Hepatic stellate cell (primary cell): Measurements from ENCODE around the gene CDC42.

Source experiments
- DNase-seq: peaks from one replicate; pipeline ENCODE4 v3.0.0; 2011; ENCODE audit warnings: low spot score

CDC42 gene

DNA sequence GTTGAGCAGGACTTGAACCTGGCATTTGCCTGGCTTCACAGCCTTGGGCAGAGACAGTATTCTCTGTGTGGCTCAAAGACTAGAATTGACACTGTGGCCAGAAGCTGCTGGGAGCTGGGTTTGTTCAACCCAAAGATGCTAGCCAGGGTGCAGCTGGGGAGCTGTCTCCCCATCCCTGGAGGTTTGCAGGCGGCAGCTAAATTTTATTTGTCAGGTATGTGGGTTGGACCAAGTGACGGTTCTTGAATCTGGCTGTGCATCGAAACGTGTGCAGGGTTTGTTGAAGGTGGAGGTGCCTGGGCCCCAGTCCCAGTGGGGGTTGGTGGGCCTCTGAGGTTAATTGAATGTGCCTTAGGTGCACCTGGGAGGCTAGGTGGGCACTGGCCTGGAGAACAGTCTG, 78.6 kb downstream of the CDC42 start:
- DNase-seq, result no peak

DNA sequence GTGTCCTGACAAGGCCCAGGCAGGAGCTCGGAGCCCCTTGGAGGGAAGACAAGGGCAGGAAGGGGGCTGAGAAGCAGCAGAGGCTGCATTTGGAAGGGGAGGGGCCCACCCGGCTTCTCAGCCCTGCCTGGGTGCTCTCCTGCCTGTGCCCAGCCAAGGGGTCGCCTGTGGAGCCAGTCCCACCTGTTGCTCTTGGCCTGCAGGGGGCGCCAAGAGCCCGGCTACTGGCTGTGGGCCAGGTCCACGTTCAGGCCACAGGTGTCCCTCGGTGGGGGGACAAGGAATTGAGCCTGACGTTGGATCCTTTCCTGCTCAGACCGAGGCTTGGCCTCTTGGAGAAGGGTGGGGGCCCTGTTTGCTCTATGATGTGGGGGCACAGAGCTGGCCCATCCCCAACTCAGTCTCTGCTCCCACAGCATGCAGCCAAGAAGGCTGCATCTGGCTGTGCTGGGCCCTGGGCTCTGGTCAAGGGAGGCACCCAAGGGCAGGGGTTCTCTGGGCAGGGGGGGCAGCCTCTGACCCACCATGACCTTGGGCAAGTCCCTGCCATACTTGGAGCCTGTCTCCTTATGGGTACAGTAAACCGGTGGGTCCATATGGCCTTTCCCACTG, 79.5 kb downstream of the CDC42 start:
- peak; percentile 46 for DNase-seq

DNA sequence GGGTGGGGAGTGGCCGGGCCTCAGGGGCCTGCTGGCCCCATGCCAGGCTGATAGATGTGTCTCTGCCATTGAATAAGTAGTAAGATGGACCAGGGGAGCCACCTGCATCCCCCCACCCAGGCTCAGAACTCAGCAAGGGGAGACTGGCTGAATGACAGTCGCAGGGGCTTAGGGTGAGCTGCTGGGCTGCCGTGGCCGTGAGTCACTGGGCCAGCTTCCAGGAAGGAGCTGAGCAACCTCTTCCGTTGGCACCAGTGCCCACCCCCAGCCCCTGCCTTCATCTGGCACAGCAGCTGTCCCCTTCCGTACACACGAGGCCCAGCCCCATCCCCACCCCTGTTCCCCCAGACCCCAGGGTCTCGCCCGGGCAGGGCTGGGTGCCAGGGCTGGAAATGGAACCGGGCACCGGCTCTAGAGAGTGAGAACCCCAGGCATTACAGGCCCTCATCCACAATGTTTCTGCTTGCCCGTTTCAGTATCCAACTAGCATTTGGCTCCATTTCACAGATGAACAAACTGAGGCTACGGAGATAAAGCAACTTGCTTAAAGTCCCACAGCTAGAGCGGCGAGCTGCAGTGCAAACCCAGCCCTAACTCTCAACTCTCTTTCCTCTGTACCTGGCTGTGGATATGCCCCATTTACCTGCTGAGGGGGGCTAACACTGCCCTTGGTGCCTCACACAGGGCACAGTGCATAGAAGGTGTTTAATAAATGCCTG, 80.2 kb downstream of the CDC42 start:
- DNase-seq, result peak; percentile 88

DNA sequence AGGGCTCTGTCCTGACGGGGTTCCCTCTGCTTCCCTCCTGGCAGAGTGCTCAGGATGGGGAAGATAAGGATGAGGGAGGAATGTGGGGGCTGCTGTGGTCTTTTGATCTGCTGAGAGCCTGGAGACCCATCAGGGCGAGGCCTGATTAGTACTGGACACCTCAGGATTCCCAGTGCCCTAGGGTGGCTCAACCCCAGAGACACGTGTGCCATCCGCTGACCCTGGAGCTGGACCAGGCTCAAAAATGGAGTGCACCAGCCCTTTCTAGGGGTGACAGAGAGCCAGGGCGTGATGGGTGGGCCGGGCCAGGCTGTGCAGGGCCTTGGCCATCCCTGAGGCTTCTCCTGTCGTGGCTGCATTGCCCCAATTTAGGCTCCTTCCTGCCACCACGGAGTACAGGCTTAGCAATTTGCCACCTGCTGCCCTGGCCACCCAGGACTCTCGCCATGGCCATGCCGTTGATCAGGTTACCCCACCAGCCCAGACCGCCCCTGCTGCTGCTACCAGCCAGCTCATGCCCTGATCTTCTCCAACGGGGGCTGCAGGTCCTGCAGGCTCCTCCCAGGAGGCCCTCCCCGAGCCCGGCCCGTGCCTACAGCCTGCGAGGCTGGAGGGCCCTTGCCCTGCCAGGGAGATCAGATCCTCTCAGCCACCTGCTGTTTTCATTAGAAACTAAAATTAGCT, 80.9 kb downstream of the CDC42 start:
- DNase-seq, result no peak

DNA sequence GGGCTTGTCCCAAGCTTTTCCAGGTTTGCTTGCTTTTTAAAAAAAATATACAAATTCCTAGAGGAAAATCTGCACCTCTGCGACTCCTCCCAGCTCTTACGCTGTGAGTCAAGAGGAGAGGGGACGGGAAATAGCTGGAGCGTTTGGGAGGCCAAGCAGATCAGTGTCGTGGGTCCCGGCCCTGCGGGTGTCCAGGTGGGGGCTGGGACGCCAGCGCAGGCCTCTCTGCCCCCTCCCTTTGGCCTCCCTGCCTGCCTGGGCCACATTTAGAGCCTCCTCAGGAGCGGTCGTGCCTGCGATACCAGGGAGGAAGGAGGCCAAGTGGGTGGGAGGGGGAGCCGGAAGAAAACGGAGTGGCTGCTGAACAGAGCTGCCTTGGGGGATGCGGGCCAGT, 81.4 kb downstream of the CDC42 start:
- no peak for DNase-seq

DNA sequence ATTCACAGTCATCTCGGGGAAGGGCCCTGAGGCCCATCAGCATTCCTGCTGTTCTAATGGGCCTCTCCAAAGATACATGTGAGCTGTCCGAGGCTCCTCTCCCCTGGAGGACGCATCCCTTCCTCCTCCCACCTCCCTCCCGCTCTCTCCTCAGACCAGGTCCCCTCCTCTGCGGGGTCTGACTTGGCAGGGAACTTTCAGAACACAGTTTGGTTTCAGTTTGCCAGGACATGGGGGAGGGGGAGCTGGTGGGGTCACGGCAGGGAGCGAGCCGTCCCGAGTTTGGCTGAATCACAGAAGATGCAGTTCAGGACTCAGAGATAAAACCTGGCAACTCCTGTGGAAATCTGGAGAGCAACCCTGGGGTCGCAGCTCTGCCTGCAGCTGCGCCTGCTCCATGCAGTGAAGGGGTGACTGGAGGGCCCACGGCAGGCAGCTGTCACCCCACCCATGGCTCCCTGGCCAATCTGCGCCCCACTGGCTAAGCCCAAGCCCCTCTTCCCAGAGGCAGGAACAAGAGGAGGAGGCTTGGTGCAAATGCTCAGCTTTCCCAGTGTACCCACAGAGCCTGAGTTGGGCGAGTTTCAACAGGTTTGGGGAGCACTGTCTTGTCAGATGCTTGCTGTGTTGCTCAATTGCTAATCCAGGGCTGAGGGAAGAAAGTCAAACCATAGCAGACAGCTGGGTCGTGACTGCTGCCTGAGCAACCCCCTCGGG, 84.7 kb downstream of the CDC42 start:
- no peak for DNase-seq

DNA sequence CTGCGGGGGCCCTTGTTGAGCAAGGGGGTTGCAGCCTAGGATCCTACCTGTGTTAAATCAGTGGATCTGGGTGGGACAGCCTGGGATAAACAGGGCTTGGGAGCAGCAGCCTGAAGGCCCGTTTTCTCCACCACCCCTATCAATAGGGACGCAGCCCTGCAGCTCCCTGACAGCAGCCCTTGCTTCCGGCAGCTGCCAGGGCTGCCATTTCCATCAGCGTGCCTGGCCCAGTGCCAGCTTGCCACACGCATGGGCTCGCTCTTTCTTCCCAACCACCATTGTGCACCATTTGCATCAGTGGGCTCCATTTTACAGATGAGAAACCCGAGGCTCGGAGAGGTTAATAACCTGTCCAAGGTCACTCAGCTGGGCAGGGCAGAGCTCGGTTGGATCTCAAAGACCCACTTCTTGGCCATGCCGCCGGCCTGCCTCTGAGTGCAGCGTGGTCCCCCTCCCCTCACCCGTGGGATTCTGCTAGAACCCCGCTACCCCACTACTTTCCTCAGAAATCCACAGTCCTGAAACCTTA, 86.6 kb downstream of the CDC42 start:
- DNase-seq, result no peak

DNA sequence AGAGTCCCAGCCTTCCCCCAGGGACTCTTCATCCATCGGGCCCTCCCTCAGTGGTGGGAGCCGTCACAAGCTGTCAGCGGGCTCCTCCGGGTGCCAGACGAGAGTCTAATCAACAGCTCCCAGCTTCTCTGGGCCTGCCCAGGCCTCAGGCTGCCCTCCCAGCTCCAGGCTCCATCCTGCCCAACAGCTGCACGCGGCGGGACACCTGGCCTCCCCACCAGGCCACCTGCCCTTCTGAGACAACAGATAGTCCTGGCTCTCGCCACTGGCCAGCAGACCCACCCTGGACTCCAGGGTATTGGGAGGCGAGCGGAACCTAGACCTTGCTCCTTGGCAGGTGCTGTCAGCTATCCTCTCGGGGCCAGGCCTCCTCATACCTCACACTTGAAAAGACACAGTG, 87.3 kb downstream of the CDC42 start:
- no peak for DNase-seq
